GM19397 (cell line): ENCODE data around the gene PHACTR3.

Source experiments
- ATAC-seq: cut with Tn5 transposase; IDR thresholded peaks from one replicate; pipeline ENCODE4 v1.9.1; 2021; ENCODE audit warnings: mild to moderate bottlenecking, moderate library complexity; ENCODE audit not compliant: unreplicated experiment

Gene PHACTR3

GRCh38 chr20:59891581-59891980, 287.2 kb downstream of the PHACTR3 start:
- ATAC-seq: no peak

- no peak for ATAC-seq
These were observed 291.6 kb downstream of the PHACTR3 start for GRCh38 chr20:59895908-59896307.
